Measurements from ENCODE around the gene SLC7A8.
"Not testable (repeated sequence)": the region's sequence is repeated elsewhere in the genome, so short reads cannot be mapped to it uniquely, and the experiment has no call there.

Gene SLC7A8

GRCh38 chr14:23113431-23114119, 69.9 kb downstream of the SLC7A8 start:
- no peak for DNase-seq (ENCODE audit: low read depth)

GRCh38 chr14:23112359-23113178, 70.9 kb downstream of the SLC7A8 start:
- DNase-seq (ENCODE audit: low read depth) = no peak

GRCh38 chr14:23110579-23111365, 72.7 kb downstream of the SLC7A8 start:
- no peak for DNase-seq (ENCODE audit: low read depth)

- no peak for DNase-seq (ENCODE audit: low read depth)
Observed at GRCh38 chr14:23109769-23110168, 73.7 kb downstream of the SLC7A8 start.

GRCh38 chr14:23108169-23108568, 75.3 kb downstream of the SLC7A8 start:
- DNase-seq (ENCODE audit: low read depth) = not testable (repeated sequence)

- DNase-seq (ENCODE audit: low read depth) = not testable (repeated sequence)
Observed at GRCh38 chr14:23107620-23108019, 75.8 kb downstream of the SLC7A8 start.

- DNase-seq (ENCODE audit: low read depth) = no peak
Observed at GRCh38 chr14:23106747-23107045, 76.8 kb downstream of the SLC7A8 start.

GRCh38 chr14:23105348-23105824, 78.1 kb downstream of the SLC7A8 start:
- DNase-seq (ENCODE audit: low read depth) = no peak

- no peak for DNase-seq (ENCODE audit: low read depth)
Observed at GRCh38 chr14:23104591-23105347, 78.7 kb downstream of the SLC7A8 start, which contains the start of gene CIROP. Gene CIROP, minus strand, starts transcription at chr14:23104989. Its CDS starts 69 bp downstream, at chr14:23104920.

GRCh38 chr14:23104070-23104590, 79.3 kb downstream of the SLC7A8 start:
- DNase-seq (ENCODE audit: low read depth) = no peak

- no peak for DNase-seq (ENCODE audit: low read depth)
Observed at GRCh38 chr14:23103581-23103980, 79.9 kb downstream of the SLC7A8 start.

GRCh38 chr14:23102801-23103200, 80.7 kb downstream of the SLC7A8 start:
- DNase-seq (ENCODE audit: low read depth) = no peak

GRCh38 chr14:23101986-23102625, 81.4 kb downstream of the SLC7A8 start:
- no peak for DNase-seq (ENCODE audit: low read depth)

GRCh38 chr14:23101213-23101970, 82.1 kb downstream of the SLC7A8 start:
- no peak for DNase-seq (ENCODE audit: low read depth)

GRCh38 chr14:23099212-23099861, 84.1 kb downstream of the SLC7A8 start:
- DNase-seq (ENCODE audit: low read depth) = no peak

GRCh38 chr14:23097786-23098185, 85.7 kb downstream of the SLC7A8 start:
- DNase-seq (ENCODE audit: low read depth) = no peak

- peak; percentile 99 for DNase-seq (ENCODE audit: low read depth)
Observed at GRCh38 chr14:23095196-23096108, 88.0 kb downstream of the SLC7A8 start, which contains the start of gene C14orf119. Gene C14orf119, plus strand, starts transcription at chr14:23095505. Its CDS starts 2,154 bp downstream, at chr14:23097659.

GRCh38 chr14:23094666-23095195, 88.7 kb downstream of the SLC7A8 start, which contains the start of gene ACIN1:
Gene ACIN1, minus strand, starts transcription at chr14:23095136. Its CDS starts 24 bp downstream, at chr14:23095112.
- DNase-seq (ENCODE audit: low read depth) = no peak
